ENCODE measurements around the gene RAB37. TPM values are rescaled to one million over a fixed set of nuclear protein-coding genes. Genes with fewer than 3 reads are reported as not detected.

Gene RAB37
- polyA plus RNA-seq, 1 donor from 2014 or later, result not detected

GRCh38 chr17:74739227-74739831 lies 2.3 kb downstream of the RAB37 start:
- H3K27ac ChIP-seq (ENCODE audit: low read length), result no peak overlapping the region
- H3K9me2 ChIP-seq (ENCODE audit: insufficient read depth, low read length), result no peaks in the 10 kb centered on the region
- H2AFZ ChIP-seq (ENCODE audit: low read depth, low read length), result no peak overlapping the region
- no peaks in the 10 kb centered on the region for H4K20me1 ChIP-seq (ENCODE audit: insufficient read depth)
- no peaks in the 10 kb centered on the region for H3K36me3 ChIP-seq (ENCODE audit: insufficient read depth, low read length)
- H3K4me3 ChIP-seq (ENCODE audit: low read length), result no peak overlapping the region
- peaks cover 51% of the 10 kb centered on the region for H3K27me3 ChIP-seq (ENCODE audit: insufficient read depth, low read depth, low read length)
- no peak overlapping the region for H3K4me2 ChIP-seq (ENCODE audit: low read length)
- H3K9me3 ChIP-seq (ENCODE audit: low read length), result no peaks in the 10 kb centered on the region
- H3K79me2 ChIP-seq (replicated peaks; ENCODE audit: insufficient read depth, low read length), result no peaks in the 10 kb centered on the region
- H3K9ac ChIP-seq (ENCODE audit: low read length), result no peak overlapping the region
- no peaks in the 10 kb centered on the region for H3F3A ChIP-seq (ENCODE audit: insufficient read depth, low read length, poor library complexity, severe bottlenecking)
- no peak for TF ChIP-seq POLR2AphosphoS5 (IDR thresholded peaks at IDR 0.05)
- no peak for TF ChIP-seq EP300 (conservative IDR thresholded peaks at IDR 0.05; ENCODE audit: poor library complexity, severe bottlenecking)
- TF ChIP-seq MXI1 (conservative IDR thresholded peaks at IDR 0.05; ENCODE audit: poor library complexity, severe bottlenecking), result no peak
- TF ChIP-seq CTCF (IDR thresholded peaks at IDR 0.05; ENCODE audit: poor library complexity, severe bottlenecking), result no peak
- TF ChIP-seq REST (IDR thresholded peaks at IDR 0.05; ENCODE audit: borderline replicate concordance), result no peak
- no peak for TF ChIP-seq SMC3 (conservative IDR thresholded peaks at IDR 0.05; ENCODE audit: poor library complexity)
- no peak for TF ChIP-seq EZH2 (IDR thresholded peaks at IDR 0.05; ENCODE audit: borderline replicate concordance, insufficient read depth, low read length, poor library complexity, severe bottlenecking)
- TF ChIP-seq TAF1 (IDR thresholded peaks at IDR 0.05; ENCODE audit: low read depth), result no peak
- no peak for TF ChIP-seq RAD21 (conservative IDR thresholded peaks at IDR 0.05)

DNA sequence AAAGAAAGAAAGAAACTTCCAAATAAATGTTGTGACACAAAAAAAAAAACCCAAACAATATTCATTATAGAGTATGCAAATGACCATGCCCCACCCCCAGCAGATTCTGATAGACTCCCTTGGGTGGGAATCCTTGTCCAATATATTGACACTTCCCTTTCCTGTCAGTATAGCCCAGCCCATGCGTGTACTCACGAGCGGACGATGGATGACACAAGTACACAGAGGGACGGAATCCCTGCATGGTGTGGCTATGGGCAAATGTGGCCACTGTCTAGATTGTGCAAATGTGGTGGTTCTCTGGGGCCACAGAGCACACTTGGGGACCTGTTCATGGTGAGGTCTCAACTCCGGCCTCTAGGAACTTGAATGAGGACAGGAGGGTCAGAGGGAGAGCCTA lies 3.1 kb downstream of the RAB37 start:
- Histone ChIP-seq H3K27ac (ENCODE audit: low read length) (no peak overlapping the region), H3K9me3 (ENCODE audit: low read length) (no peaks in the 10 kb centered on the region), H3K9ac (ENCODE audit: low read length) (no peak overlapping the region), H2AFZ (ENCODE audit: low read depth, low read length) (no peak overlapping the region), H3K27me3 (ENCODE audit: insufficient read depth, low read depth, low read length) (peaks cover 43% of the 10 kb centered on the region), H3K4me3 (ENCODE audit: low read length) (no peak overlapping the region), H3K36me3 (ENCODE audit: insufficient read depth, low read length) (no peaks in the 10 kb centered on the region), H4K20me1 (ENCODE audit: insufficient read depth) (no peaks in the 10 kb centered on the region), H3F3A (ENCODE audit: insufficient read depth, low read length, poor library complexity, severe bottlenecking) (no peaks in the 10 kb centered on the region), H3K79me2 (replicated peaks; ENCODE audit: insufficient read depth, low read length) (no peaks in the 10 kb centered on the region), H3K4me2 (ENCODE audit: low read length) (no peak overlapping the region), H3K9me2 (ENCODE audit: insufficient read depth, low read length) (no peaks in the 10 kb centered on the region)
- no peak for TF ChIP-seq EZH2 (IDR thresholded peaks at IDR 0.05; ENCODE audit: borderline replicate concordance, insufficient read depth, low read length, poor library complexity, severe bottlenecking)
- TF ChIP-seq REST (IDR thresholded peaks at IDR 0.05; ENCODE audit: borderline replicate concordance), result no peak
